ENCODE measurements around the gene PADI1. TPM values are rescaled to one million over a fixed set of nuclear protein-coding genes. Genes with fewer than 3 reads are reported as not detected.
A peak's percentile ranks its signal among the peaks of the same experiment; 100 is the strongest.

Gene PADI1
- polyA plus RNA-seq, 1 donor from 2014 or later = not detected

DNA sequence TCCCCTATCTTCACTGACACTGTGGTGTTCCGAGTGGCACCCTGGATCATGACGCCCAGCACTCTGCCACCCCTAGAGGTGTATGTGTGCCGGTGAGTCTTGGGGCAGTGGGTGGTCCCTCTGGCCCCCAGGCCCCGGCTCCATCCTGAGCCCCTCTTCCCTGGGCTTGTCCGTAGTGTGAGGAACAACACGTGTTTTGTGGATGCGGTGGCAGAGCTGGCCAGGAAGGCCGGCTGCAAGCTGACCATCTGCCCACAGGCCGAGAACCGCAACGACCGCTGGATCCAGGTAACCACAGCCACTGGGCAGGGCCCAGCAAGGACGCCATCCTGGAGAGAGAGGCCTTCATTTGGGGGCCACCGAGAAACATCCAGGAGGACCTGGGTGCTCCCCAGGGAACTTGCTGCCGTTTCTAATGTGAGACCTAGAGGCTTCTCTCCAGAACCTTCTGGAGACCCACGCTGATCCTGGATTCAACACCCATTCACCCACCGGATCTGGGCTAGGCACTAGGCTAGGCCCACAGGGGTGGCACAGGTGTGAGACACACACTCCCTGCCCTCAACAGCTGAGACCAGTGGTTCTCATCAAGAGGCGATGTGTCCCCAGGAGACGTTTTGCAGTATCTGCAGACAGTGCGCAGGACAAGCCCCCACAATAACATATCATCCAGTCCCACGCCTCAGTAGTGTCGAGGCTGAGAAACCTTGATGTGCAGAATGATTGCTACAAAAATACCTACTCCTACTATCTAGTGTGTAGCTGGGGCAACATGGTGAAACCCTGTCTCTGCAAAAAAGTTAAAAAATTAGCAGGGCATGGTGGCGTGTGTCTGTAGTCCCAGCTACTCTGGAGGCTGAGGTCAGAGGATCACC is 66.2 kb downstream of the PADI1 start:
- Mint-ChIP-seq H3K36me3 (no peaks in the 10 kb centered on the region), H3K4me1 (peaks cover 0 to 6% (median 0%) of the 10 kb centered on the region in 3 donors), H3K9me3 (peaks cover 0 to 1% (median 0%) of the 10 kb centered on the region in 3 donors), H3K4me3 (no peak overlapping the region), H3K27ac (no peak overlapping the region), H3K27me3 (peaks cover 4% of the 10 kb centered on the region)

DNA sequence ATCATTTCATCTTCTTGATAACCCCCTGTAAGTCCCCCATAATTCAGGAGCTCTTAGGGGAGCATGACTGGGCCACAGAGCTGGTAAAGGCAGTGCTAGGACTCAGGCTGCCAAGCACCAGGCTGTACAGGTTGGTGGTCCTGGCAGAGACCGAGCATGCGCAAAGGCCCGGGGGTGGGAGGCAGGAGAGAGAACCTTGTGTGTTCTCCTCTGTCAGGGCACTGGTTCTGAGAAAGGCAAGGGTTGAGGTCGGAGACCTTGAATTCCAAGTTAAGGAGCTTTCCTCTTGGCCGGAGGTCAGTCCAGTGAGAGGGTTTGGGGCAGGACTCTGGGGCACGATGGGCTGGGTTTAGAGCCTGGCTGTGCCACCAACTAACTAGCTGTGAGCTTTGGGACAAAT is 67.1 kb downstream of the PADI1 start:
- no peak overlapping the region for H3K27ac Mint-ChIP-seq
- peaks cover 4% of the 10 kb centered on the region for H3K27me3 Mint-ChIP-seq
- peaks cover 0 to 1% (median 0%) of the 10 kb centered on the region in 3 donors for H3K9me3 Mint-ChIP-seq
- no peak overlapping the region for H3K4me3 Mint-ChIP-seq
- peaks cover 0 to 6% (median 0%) of the 10 kb centered on the region in 3 donors for H3K4me1 Mint-ChIP-seq
- H3K36me3 Mint-ChIP-seq = no peaks in the 10 kb centered on the region

DNA sequence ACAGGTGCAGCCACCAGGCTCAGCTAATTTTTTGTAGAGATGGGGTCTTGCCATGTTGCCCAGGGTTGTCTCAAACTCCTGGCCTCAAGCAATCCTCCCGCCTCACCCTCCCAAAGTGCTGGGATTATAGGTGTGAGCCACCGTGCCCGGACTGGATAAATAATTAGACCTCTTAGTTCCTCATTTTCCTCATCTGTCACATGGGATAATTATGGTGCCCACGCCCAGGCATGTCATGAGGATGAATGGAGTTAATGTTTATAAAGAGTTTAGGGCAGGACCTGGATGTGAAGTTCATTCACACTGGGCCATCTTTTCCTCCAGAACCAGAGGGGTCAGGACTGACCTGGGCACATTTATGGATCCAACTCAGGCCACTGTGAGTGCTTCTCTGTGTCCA is 67.7 kb downstream of the PADI1 start:
- Mint-ChIP-seq H3K4me3 (no peak overlapping the region), H3K27me3 (peaks cover 8% of the 10 kb centered on the region), H3K36me3 (no peaks in the 10 kb centered on the region), H3K9me3 (peaks cover 0 to 1% (median 0%) of the 10 kb centered on the region in 3 donors), H3K4me1 (peaks cover 0 to 6% (median 0%) of the 10 kb centered on the region in 3 donors), H3K27ac (no peak overlapping the region)

DNA sequence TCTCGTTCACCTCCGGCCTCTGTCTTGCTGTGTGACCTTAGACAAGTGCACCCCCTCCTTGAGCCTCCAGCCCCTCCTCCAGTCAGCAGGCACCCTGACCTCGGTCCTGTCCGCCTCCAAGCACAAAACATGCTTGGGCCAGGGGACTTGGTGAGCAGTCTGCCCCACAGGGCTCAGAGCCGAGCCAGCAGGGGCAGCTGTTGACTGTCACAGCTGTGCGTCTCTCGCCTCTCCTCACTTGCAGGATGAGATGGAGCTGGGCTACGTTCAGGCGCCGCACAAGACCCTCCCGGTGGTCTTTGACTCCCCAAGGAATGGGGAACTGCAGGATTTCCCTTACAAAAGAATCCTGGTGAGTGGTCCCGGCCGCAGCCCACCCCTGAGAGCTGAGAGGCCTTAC is 68.2 kb downstream of the PADI1 start:
- Mint-ChIP-seq H3K27ac (no peak overlapping the region), H3K4me3 (no peak overlapping the region), H3K27me3 (peaks cover 8% of the 10 kb centered on the region), H3K9me3 (peaks cover 0 to 1% (median 0%) of the 10 kb centered on the region in 3 donors), H3K36me3 (no peaks in the 10 kb centered on the region), H3K4me1 (peaks cover 0 to 6% (median 0%) of the 10 kb centered on the region in 3 donors)

DNA sequence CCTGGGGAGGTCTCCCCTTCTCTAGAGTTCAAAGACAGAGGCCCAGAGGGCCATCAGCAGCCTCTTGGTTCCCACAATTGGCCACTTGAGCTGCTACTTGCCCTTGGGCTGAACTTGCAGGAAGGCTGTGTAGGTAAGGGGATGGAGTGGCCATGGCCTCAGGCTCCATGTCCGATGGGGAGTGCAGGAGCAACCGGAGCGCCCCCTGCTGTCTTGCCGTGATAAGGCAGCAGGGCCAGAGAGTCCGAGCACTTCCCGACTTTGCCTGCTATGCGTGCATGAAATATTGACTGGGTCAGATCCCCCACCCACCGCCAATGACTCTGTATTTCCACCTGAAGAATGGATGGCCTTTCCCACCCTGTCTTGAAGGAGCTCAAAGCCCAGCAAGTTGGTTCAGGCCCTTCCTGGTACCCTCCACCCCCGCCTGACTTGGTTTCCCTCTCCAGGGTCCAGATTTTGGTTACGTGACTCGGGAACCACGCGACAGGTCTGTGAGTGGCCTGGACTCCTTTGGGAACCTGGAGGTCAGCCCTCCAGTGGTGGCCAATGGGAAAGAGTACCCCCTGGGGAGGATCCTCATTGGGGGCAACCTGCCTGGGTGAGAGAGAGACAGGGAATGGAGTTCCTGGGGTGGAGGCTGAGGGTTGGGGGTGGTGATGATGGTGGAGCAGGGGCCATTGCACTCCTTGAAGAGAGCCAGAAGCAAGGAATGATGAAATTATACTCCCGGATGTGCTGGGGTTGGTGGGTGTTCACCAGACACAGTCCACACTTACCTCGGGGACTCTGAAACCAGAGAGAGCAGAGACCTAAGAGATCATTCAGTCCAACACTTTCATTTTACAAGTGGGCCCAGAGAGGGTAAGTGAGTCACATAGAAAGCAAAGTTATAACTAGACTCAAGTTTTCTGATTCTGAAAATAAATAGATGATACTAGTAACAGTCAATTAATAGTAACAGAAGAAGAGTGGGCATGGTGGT is 69.5 kb downstream of the PADI1 start:
- Mint-ChIP-seq H3K4me1 (peaks cover 0 to 4% (median 0%) of the 10 kb centered on the region in 3 donors), H3K9me3 (peaks cover 0 to 1% (median 0%) of the 10 kb centered on the region in 3 donors), H3K27me3 (peaks cover 8% of the 10 kb centered on the region), H3K4me3 (no peak overlapping the region), H3K27ac (peak overlapping the region in 1 of 3 donors; percentile 88), H3K36me3 (no peaks in the 10 kb centered on the region)

DNA sequence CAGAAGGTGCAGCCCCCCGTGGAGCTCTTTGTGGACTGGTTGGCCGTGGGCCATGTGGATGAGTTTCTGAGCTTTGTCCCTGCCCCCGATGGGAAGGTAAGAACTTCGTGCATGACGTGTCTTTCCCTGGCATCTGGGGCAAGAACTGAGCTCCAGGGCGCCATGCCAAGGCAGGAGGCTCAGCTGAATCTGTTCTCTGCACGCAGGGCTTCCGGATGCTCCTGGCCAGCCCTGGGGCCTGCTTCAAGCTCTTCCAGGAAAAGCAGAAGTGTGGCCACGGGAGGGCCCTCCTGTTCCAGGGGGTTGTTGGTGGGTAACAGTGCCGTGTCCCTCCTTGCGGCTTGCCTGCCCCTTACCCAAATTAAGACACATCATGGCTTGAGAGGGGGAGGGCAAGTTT is 71.6 kb downstream of the PADI1 start:
- peaks cover 0 to 4% (median 0%) of the 10 kb centered on the region in 3 donors for H3K4me1 Mint-ChIP-seq
- H3K27me3 Mint-ChIP-seq = peaks cover 12% of the 10 kb centered on the region
- no peaks in the 10 kb centered on the region for H3K36me3 Mint-ChIP-seq
- no peak overlapping the region for H3K27ac Mint-ChIP-seq
- no peak overlapping the region for H3K4me3 Mint-ChIP-seq
- H3K9me3 Mint-ChIP-seq = peaks cover 0 to 1% (median 0%) of the 10 kb centered on the region in 3 donors

DNA sequence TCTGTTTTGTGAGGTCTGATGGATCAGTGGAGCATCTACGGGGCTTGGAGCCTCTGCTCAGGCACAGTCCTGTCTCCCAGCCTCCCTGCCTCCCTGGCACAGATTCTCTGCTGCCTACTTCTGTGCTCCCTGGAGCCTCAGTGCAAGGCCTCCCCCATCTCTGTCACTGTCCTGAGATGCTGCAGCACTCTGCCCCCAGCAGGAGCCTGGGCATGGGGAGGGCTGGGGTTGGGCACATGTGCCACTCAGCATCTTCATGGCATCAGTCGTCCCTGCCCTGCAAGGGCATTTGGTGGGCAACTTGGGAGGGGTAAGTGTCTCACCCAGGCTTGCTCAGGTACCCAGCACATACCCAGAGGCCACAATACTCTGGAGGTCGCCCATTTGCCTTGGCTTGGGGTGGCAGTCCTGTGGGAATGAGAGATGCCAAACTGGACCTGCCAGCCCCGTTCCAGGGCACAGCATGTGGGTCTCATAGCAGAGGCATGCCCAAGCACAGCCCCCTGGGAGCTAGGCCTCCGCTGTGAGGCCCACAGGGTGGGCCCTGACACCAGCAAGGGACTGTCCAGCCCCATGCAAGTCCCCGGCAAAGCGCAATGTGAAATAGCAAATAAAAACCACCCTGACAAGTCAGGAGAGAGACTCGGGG is 72.7 kb downstream of the PADI1 start:
- Mint-ChIP-seq H3K36me3 (no peaks in the 10 kb centered on the region), H3K9me3 (peaks cover 0 to 1% (median 0%) of the 10 kb centered on the region in 3 donors), H3K4me3 (no peak overlapping the region), H3K27ac (no peak overlapping the region), H3K27me3 (peaks cover 12% of the 10 kb centered on the region), H3K4me1 (peaks cover 0 to 10% (median 3%) of the 10 kb centered on the region in 3 donors)

DNA sequence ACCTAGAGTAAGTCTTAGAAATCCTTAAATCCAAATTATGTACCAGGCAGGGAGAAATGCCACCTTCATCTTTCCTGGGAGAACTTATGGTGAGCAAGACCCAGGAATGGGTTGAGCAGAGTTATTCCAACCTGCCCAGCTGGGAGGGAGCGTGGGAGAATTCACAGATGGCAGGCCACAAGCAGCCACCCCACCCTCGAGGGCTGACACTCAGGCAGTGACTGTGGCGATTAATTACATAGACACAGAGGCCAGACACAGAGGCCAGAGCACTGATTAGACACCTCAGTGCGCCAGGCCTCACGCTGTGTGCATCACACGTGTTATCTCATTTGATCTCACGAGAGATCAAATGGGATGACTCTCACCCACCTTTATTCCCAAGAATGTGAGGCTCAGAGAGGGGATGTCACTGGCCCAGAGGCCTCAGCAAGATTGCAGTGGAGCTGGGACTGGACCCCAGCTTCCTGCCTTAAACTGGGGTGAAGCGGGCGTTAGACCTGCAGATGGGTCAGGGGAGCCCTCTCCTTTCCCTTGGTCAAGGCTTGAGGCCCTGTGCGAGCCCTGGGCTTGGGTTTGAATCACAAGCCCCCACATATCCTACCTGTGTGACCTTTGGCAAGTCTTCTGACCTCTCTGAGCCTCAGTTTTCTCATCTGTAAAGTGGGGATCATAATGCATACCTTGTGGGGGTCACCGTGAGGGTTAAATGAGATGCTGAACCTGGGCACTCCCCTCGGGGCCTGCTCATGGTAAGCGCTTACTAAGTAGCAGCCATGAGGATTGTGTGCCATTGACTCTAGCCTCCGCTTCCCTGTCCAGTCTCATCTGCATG is 74.3 kb downstream of the PADI1 start:
- H3K36me3 Mint-ChIP-seq = no peaks in the 10 kb centered on the region
- H3K9me3 Mint-ChIP-seq = peaks cover 0 to 1% (median 0%) of the 10 kb centered on the region in 3 donors
- H3K27ac Mint-ChIP-seq = no peak overlapping the region
- peaks cover 0 to 10% (median 3%) of the 10 kb centered on the region in 3 donors for H3K4me1 Mint-ChIP-seq
- H3K27me3 Mint-ChIP-seq = peaks cover 15% of the 10 kb centered on the region
- H3K4me3 Mint-ChIP-seq = no peak overlapping the region

DNA sequence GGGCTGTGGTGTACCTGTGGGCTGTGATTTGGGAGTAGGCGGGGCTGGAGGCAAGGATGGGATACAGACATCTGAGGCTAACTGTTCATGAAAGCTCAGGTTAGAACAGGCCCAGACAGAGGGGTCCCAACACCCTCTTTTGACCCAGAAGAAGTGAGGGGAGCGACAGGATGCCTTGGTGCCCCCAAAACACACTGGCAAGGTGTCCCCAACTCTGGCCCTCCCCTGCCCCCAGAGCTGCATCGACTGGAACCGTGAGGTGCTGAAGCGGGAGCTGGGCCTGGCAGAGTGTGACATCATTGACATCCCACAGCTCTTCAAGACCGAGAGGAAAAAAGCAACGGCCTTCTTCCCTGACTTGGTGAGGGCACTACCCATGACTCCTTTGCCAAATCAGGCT is 75.5 kb downstream of the PADI1 start:
- peaks cover 0 to 6% (median 3%) of the 10 kb centered on the region in 3 donors for H3K4me1 Mint-ChIP-seq
- H3K4me3 Mint-ChIP-seq = no peak overlapping the region
- H3K9me3 Mint-ChIP-seq = peaks cover 0 to under 1% (median 0%) of the 10 kb centered on the region in 3 donors
- H3K36me3 Mint-ChIP-seq = no peaks in the 10 kb centered on the region
- peaks cover 18% of the 10 kb centered on the region for H3K27me3 Mint-ChIP-seq
- H3K27ac Mint-ChIP-seq = no peak overlapping the region

DNA sequence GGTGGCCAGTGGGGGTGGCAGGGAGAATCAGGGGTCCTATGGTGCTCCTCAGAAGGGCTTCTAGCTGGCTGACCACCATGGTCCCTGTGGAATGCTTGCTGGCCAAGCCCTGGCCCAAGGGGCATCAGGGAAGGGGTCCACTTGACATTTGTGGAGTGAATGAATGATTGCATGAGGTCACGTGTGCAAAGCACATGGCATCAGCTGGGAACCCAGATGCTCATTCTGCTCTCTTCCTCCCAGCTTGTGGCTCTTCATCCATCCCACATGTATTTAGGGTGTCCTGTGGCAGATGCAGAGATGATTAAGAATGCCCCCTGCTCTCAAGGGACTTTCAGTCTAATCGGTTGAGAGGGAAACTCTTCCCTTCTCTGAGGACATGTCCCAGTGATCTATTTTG is 76.0 kb downstream of the PADI1 start:
- Mint-ChIP-seq H3K36me3 (no peaks in the 10 kb centered on the region), H3K4me1 (peaks cover 0 to 6% (median 3%) of the 10 kb centered on the region in 3 donors), H3K4me3 (no peak overlapping the region), H3K9me3 (no peaks in the 10 kb centered on the region), H3K27ac (peak overlapping the region in 1 of 3 donors; percentile 50), H3K27me3 (peaks cover 19% of the 10 kb centered on the region)

DNA sequence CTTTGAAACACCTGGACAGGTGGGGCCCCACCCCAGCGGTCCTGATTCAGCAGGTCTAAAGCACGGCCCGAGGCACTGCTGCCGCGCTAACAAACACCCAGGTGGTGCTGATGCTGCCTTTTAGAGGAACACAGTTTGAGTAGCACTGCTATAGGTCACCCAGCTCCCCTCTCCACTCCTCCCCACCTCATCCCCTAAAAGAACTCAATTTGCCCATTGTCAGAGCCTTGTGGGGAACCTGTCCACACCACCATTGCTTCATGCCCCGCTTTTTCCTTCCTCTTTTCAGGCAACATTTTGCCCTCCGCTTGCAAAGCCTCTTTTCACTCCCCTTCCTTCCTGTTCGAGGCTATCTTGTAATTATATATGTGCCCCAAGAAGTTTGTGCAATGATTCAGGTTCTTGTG is 76.8 kb downstream of the PADI1 start:
- peak overlapping the region in 1 of 4 donors; percentile 68 for H3K4me3 Mint-ChIP-seq
- peaks cover 20% of the 10 kb centered on the region for H3K27me3 Mint-ChIP-seq
- peak overlapping the region in 1 of 3 donors; percentile 67 for H3K27ac Mint-ChIP-seq
- peaks cover 0 to 6% (median 3%) of the 10 kb centered on the region in 3 donors for H3K4me1 Mint-ChIP-seq
- no peaks in the 10 kb centered on the region for H3K36me3 Mint-ChIP-seq
- H3K9me3 Mint-ChIP-seq = no peaks in the 10 kb centered on the region

DNA sequence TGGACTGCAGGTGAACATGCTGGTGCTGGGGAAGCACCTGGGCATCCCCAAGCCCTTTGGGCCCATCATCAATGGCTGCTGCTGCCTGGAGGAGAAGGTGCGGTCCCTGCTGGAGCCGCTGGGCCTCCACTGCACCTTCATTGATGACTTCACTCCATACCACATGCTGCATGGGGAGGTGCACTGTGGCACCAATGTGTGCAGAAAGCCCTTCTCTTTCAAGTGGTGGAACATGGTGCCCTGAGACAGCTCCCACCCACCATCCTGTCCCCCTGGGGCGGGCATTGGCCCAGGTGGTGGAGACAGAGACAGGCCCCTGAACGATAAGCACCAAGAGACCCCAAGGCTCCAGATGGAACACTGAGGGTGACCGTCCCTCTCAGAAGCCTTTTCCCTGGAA is 77.9 kb downstream of the PADI1 start:
- Mint-ChIP-seq H3K4me1 (peaks cover 0 to 6% (median 3%) of the 10 kb centered on the region in 3 donors), H3K4me3 (peak overlapping the region in 1 of 4 donors; percentile 22), H3K9me3 (no peaks in the 10 kb centered on the region), H3K27me3 (peaks cover 16% of the 10 kb centered on the region), H3K27ac (no peak overlapping the region), H3K36me3 (no peaks in the 10 kb centered on the region)

DNA sequence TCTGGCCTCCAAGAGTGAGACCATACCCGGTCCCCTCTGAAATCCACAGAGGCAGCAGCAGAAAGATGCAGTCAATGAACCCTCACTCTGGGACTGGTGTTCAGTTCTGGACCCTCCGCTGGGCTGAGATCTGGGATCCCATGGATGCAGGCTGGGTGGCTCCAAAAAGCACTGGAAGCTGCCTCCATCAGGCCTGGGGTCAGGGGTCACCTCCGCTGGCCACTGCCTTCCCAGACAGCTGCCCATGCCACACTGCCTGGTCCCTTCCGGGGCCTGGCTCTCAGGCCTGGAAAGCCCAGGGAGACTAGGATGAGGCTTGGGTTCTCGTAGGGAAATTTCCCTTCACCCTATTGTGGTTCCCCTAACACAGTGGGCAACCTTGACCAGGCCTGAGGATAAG is 81.7 kb downstream of the PADI1 start:
- Mint-ChIP-seq H3K27me3 (peaks cover 14% of the 10 kb centered on the region), H3K9me3 (no peaks in the 10 kb centered on the region), H3K27ac (no peak overlapping the region), H3K4me1 (peaks cover 0 to 6% (median 3%) of the 10 kb centered on the region in 3 donors), H3K36me3 (no peaks in the 10 kb centered on the region), H3K4me3 (no peak overlapping the region)

Measured in IgD-negative memory B cell (primary cell).